Brain microvascular endothelial cell (primary cell): ENCODE measurements around the gene TTLL10.

Experiments
- DNase-seq: peaks from one replicate; pipeline ENCODE4 v3.0.0-alpha.2; 2020
- H3K27ac ChIP-seq: fragments of 250-450 bp; sonication (Bioruptor Pico); 2 replicates; pipeline ENCODE4 v1.5.1; 2020; ENCODE audit warnings: mild to moderate bottlenecking, moderate library complexity
- H3K27me3 ChIP-seq: fragments of 250-450 bp; sonication (Bioruptor Pico); replicated peaks from 2 replicates; pipeline ENCODE4 v1.5.1; 2020; ENCODE audit warnings: mild to moderate bottlenecking
- H3K36me3 ChIP-seq: fragments of 250-450 bp; sonication (Bioruptor Pico); replicated peaks from 2 replicates; pipeline ENCODE4 v1.5.1; 2020; ENCODE audit warnings: mild to moderate bottlenecking
- H3K4me3 ChIP-seq: 2 replicates; pipeline ENCODE4 v1.5.1; 2011; ENCODE audit warnings: low read depth, mild to moderate bottlenecking, control low read depth, low read length, moderate library complexity
- CTCF ChIP-seq: IDR thresholded peaks from 2 replicates; pipeline ENCODE4 v1.5.1; 2011; ENCODE audit warnings: low read depth, mild to moderate bottlenecking, moderate library complexity, low read length, control low read depth, inconsistent platforms; ENCODE audit errors: missing control alignments
- in situ Hi-C: cut with HindIII; loops from 2 replicates; pipeline ENCODE4 v1.10.0; 2017; ENCODE audit warnings: low sequenced_read_pairs, low pct_ligation_motif_present

Gene TTLL10

DNA sequence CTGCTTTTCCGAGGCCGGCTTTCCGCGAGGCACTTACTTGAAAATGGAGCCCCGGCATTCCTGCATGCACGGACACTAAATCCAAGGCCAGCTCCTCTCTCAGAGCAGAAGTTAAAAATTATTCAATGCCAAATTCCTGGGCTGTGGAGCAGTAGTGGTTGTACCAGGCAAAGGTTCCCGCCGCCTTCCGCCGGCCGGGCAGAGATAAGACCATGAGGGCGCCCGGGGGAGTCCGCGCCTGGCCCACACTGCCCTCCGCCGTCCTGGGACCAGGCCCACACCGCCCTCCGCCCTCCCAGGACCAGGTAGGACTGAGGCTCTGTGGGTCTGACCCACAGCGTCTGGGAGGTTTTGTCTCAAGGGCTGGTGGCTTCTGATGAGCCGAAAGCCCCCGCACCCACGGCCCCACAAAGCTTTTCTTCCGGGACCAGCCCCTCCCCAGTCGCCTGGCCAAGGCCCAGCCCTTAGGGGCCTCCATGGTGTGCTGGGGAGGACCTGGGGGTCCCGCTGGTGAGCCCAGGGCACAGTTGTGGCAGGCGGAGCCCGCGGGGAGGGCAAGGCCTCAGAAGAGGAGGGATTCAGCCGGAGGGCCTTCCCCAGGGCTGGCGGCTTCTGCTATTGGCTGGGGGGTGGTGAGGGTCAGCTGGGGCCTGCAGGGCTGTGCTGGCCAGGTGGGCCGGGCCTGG is 45.1 kb upstream of the TTLL10 start:
- in situ Hi-C loops, result no loop called here
- TF ChIP-seq CTCF, result no peak
- no peaks in the 10 kb centered on the region for H3K36me3 ChIP-seq
- no peak for DNase-seq
- no peaks in the 10 kb centered on the region for H3K27me3 ChIP-seq
- no peak overlapping the region for H3K27ac ChIP-seq
- H3K4me3 ChIP-seq, result no peak overlapping the region

GRCh38 chr1:1129381-1129821 is 44.3 kb upstream of the TTLL10 start:
- Histone ChIP-seq H3K4me3 (no peak overlapping the region), H3K27ac (no peak overlapping the region), H3K27me3 (no peaks in the 10 kb centered on the region), H3K36me3 (no peaks in the 10 kb centered on the region)
- in situ Hi-C loops, result no loop called here
- no peak for DNase-seq
- TF ChIP-seq CTCF, result no peak

- Histone ChIP-seq H3K4me3 (no peak overlapping the region), H3K36me3 (no peaks in the 10 kb centered on the region), H3K27ac (no peak overlapping the region), H3K27me3 (no peaks in the 10 kb centered on the region)
- no peak for TF ChIP-seq CTCF
- in situ Hi-C loops, result no loop called here
- DNase-seq, result no peak
Measured at GRCh38 chr1:1130206-1131120, 43.2 kb upstream of the TTLL10 start.

DNA sequence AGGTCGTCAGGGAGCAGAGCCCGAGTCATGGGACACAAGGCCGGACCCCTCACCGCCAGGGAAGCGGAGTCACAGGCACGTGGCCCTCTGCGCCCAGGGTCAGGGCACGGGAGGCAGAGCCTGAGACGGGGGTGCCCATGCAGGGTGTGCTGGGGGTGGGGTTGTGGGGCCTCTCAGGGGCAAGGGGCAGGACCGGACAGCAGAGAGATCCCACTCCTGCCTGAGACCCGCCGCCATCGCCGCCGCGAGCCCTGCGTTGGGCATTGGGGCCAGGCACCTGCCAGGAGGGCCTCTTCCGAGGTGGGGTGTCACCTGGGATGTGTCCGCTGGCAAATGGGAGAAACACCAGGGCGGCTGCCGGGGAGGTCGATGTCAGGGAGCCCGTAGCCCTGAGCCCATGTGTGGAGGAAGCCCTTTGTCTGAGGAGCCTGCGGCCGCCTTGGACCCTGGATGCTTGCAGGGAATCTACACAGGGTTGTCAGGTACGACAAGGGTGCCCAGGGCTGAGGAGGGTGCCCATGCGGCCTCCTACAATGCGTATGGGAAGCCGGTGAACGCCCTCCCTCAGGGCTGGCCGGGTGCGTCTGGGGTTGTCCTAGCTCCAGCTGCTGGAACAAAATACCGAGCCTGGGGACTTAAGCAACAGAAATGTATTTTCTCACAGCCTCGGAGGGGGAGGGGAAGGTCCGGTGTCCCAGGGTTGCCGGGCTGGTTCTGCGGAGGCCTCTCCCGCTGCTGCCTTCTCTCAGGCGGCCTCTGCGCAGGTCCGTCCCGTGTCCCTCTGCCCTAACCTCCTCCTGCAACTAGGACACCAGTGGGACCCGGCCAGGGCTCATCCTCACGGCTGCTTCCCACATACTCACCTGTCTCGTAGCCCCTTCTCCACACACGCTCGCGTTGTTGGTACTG is 41.4 kb upstream of the TTLL10 start:
- no peak for DNase-seq
- Histone ChIP-seq H3K36me3 (no peaks in the 10 kb centered on the region), H3K4me3 (no peak overlapping the region), H3K27me3 (peaks cover 4% of the 10 kb centered on the region), H3K27ac (no peak overlapping the region)
- no peak for TF ChIP-seq CTCF
- in situ Hi-C loops, result no loop called here

DNA sequence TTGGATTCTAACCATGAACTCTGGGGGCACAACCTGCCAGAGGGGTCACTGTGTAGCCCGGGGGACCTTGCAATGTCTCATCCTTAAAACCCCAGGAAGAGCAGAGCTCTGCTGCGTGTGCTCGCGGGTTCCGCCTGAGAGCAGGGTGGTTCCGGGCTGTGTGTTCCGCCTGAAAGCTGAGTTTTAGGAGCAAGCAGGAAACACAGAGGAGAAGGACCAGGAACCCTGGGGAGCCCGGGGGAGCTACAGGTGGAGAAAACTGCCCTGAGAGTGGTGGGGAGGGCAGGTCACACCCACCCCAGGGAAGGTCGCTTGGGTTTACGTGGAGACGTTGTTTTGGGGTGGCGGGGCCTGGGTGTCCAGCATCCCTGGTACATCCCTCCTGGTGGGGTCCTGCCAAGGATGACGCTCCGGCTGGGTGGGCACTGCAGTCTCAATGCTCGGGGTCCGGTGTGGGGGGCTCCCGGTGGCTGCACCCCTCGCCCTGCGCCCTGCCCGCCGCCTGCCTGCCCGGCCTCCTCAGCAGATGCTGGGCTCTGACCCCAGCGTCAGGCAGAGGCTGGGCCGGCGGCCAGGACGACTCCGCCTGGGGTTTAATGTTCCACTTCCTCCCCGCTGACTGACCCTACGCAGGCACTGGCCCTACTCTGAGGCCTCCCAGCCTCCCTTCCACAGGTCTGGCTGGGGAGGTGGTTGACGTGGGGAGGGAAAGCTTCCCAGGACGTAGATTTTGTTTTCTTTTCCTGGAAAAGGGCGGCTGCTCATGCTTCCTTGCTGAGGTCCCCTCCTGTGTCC is 40.5 kb upstream of the TTLL10 start:
- in situ Hi-C loops, result no loop called here
- TF ChIP-seq CTCF, result no peak
- peak; percentile 17 for DNase-seq

More for the DNA sequence above, 40.5 kb upstream of the TTLL10 start:
- Histone ChIP-seq H3K36me3 (no peaks in the 10 kb centered on the region), H3K4me3 (no peak overlapping the region), H3K27ac (no peak overlapping the region), H3K27me3 (peaks cover 10% of the 10 kb centered on the region)
